Progenitor cell of endocrine pancreas (in vitro differentiated cells): Measurements from ENCODE around the gene FBXW7. TPM values are rescaled to one million over a fixed set of nuclear protein-coding genes. Genes with fewer than 3 reads are reported as not detected.

Experiments
- DNase-seq: peaks from one replicate; pipeline ENCODE4 v3.0.0; 2021; ENCODE audit warnings: low spot score; ENCODE audit not compliant: unreplicated experiment
- H3K27ac Mint-ChIP-seq: 2 replicates; pipeline ENCODE4 v1.8.0; 2021; ENCODE audit warnings: mild to moderate bottlenecking, moderate library complexity, mixed read lengths
- H3K27me3 Mint-ChIP-seq: 2 replicates; pipeline ENCODE4 v1.8.0; 2021; ENCODE audit warnings: mixed read lengths
- H3K36me3 Mint-ChIP-seq: 2 replicates; pipeline ENCODE4 v1.8.0; 2022; ENCODE audit warnings: mixed read lengths; ENCODE audit not compliant: insufficient read depth
- H3K4me1 Mint-ChIP-seq: 2 replicates; pipeline ENCODE4 v1.8.0; 2021; ENCODE audit warnings: low read depth, mixed read lengths
- H3K4me3 Mint-ChIP-seq: 2 replicates; pipeline ENCODE4 v1.8.0; 2021; ENCODE audit warnings: low read depth, mild to moderate bottlenecking, moderate library complexity, mixed read lengths
- H3K9me3 Mint-ChIP-seq: 2 replicates; pipeline ENCODE4 v1.8.0; 2021; ENCODE audit warnings: low read depth, mixed read lengths
- CTCF ChIP-seq: fragments of 200-600 bp; sonication (generic); IDR thresholded peaks from one replicate; pipeline ENCODE4 v1.5.0; 2021; ENCODE audit warnings: antibody characterized with exemption, mild to moderate bottlenecking; ENCODE audit not compliant: unreplicated experiment
- total RNA-seq: library from RNA; stranded (reverse); gene quantifications from 2 replicates; pipeline ENCODE4 v1.2.1, GENCODE V29; 2021

FBXW7 gene
- total RNA-seq, 1 donor from 2014 or later: 52.1 TPM

DNA sequence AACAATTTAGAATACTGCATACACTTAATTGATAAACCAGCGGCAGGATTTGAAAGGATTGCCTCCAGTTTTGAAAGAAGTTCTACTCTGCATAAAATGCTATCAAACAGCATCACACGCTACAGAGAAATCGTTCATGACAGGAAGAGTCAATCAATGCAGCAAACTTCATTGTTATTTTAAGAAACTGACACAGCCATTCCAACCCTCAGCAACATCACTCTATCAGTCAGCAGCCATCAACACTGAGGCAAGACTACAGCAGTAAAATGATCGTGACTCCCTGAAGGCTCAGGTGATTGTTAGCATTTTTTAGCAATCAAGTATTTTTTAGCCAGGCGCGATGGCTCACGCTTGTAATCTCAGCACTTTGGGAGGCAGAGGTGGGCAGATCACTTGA is 98.3 kb downstream of the FBXW7 start:
- Mint-ChIP-seq H3K36me3 (peaks cover 13% of the 10 kb centered on the region), H3K27me3 (no peaks in the 10 kb centered on the region), H3K4me3 (no peak overlapping the region), H3K9me3 (peaks cover 11% of the 10 kb centered on the region), H3K27ac (no peak overlapping the region), H3K4me1 (peaks cover 11% of the 10 kb centered on the region)
- no peak for DNase-seq
- no peak for TF ChIP-seq CTCF

DNA sequence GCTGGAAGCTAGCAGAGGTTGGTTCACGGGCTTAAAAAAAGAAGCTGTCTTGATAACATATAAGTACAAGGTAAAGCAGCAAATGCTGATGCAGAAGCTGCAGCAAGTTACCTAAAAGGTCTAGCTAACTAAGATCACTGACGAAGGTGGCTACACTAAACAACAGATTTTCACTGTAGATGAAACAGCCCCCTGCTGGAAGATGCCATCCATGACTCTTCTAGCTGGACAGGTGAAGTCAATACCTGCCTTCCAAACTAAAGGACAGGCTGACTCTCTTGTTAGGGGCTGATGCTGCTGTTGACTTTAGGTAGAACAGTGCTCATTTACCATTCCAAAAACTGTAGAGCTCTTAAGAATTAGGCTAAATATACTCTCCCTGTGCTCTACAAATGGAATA is 99.5 kb downstream of the FBXW7 start:
- Mint-ChIP-seq H3K4me1 (peaks cover 19% of the 10 kb centered on the region), H3K4me3 (no peak overlapping the region), H3K9me3 (peaks cover 11% of the 10 kb centered on the region), H3K27ac (no peak overlapping the region), H3K36me3 (peaks cover 13% of the 10 kb centered on the region), H3K27me3 (no peaks in the 10 kb centered on the region)
- DNase-seq: no peak
- TF ChIP-seq CTCF: peak; percentile 21

DNA sequence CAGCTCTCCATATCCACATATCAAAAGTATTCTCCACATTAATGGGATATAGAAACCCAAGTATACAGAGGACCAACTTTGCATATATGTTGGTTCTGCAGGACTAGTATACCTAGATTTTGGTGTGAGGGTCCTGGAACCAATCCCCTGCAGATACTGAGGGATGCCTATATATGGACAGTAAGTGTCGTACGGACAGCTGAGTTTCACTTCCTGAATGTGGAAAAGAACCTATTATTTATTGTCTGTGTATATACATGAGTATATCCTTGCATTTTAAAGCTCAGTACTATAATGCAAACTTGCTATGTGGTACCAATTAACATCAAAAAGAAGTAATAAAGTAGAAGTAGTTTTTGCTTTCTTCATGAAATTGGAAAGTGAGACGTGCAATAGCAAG is 101.9 kb downstream of the FBXW7 start:
- Mint-ChIP-seq H3K4me1 (peaks cover 34% of the 10 kb centered on the region), H3K4me3 (no peak overlapping the region), H3K9me3 (peaks cover 11% of the 10 kb centered on the region), H3K36me3 (peaks cover 13% of the 10 kb centered on the region), H3K27me3 (no peaks in the 10 kb centered on the region), H3K27ac (no peak overlapping the region)
- no peak for TF ChIP-seq CTCF
- DNase-seq: no peak

GRCh38 chr4:152431784-152432183 is 104.1 kb downstream of the FBXW7 start:
- no peak for TF ChIP-seq CTCF
- H3K4me3 Mint-ChIP-seq: no peak overlapping the region
- peaks cover 2% of the 10 kb centered on the region for H3K9me3 Mint-ChIP-seq
- peak overlapping the region; percentile 85 for H3K27ac Mint-ChIP-seq
- H3K27me3 Mint-ChIP-seq: no peaks in the 10 kb centered on the region
- H3K4me1 Mint-ChIP-seq: peaks cover 40% of the 10 kb centered on the region
- H3K36me3 Mint-ChIP-seq: peaks cover 7% of the 10 kb centered on the region
- DNase-seq: no peak

DNA sequence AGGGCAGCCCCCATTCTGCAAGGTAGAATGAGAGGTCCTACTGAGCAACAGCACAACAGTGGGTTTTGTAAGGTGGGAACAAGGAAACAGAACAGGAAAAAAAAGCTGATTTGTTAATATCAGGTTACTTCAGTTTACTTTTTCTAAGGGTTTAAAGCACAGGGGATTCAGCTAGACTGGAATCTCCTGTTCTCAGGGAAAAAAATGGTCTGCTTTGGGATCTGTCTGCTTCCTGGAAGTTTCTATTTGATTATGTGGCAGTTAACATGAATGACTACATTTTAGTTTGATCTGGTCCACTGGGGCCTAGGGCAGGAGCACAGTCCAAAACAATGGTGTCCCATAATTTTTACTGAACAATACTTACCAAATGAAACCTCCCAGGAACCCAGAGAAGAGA is 104.6 kb downstream of the FBXW7 start:
- Mint-ChIP-seq H3K4me3 (no peak overlapping the region), H3K27me3 (no peaks in the 10 kb centered on the region), H3K27ac (peak overlapping the region; percentile 85), H3K4me1 (peaks cover 45% of the 10 kb centered on the region), H3K9me3 (no peaks in the 10 kb centered on the region), H3K36me3 (peaks cover 4% of the 10 kb centered on the region)
- DNase-seq: no peak
- TF ChIP-seq CTCF: no peak
